ENCODE results near the gene ROR1.

DNA sequence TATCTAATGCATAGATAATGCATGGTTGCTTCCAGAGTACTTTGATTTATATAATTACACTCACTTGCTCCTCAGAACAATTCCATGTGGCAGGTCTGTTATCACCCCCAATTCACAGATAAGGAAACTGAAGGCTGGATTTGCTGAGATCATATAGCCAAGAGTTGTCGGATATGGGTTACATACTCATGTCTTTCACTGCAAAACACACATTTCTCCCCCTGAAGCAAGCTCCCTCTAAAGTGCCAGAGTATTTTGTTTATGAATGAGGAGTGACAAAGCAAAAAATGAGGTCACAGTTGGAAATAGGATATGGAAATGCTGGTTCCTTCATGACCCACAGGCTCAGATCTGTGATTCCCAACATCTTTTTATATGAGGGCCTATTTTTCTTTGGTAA is 134.2 kb downstream of the ROR1 start:
- TF ChIP-seq CTCF (IDR thresholded peaks at IDR 0.05; ENCODE audit: extremely low read depth in 1 of 2, insufficient read depth in 1 of 2, low read depth in 1 of 2, low read length in 2 of 2), result no peak
- TF ChIP-seq, protein P1, sequence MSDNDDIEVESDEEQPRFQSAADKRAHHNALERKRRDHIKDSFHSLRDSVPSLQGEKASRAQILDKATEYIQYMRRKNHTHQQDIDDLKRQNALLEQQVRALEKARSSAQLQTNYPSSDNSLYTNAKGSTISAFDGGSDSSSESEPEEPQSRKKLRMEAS (IDR thresholded peaks at IDR 0.05; ENCODE audit: insufficient read depth, insufficient read length), result no peak
- TF ChIP-seq EZH2 (IDR thresholded peaks at IDR 0.05; ENCODE audit: borderline replicate concordance, low read depth, low read length, severe bottlenecking), result no peak
- TF ChIP-seq POLR2AphosphoS5 (IDR thresholded peaks at IDR 0.05; ENCODE audit: insufficient read depth, low read depth, low read length), result no peak
- no peak for TF ChIP-seq POLR2A (IDR thresholded peaks at IDR 0.05; ENCODE audit: low read depth, low read length)
- no peak for TF ChIP-seq MYC (IDR thresholded peaks at IDR 0.05; ENCODE audit: low read depth, low read length)

Measured in endothelial cell of umbilical vein (primary cell).